ENCODE results near the gene SCGB3A1. TPM values are rescaled to one million over a fixed set of nuclear protein-coding genes. Genes with fewer than 3 reads are reported as not detected.

Gene SCGB3A1, protein sequence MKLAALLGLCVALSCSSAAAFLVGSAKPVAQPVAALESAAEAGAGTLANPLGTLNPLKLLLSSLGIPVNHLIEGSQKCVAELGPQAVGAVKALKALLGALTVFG
- total RNA-seq (2014; rRNA removed; shearing (Covaris generic)), result not detected in 2 replicates

DNA sequence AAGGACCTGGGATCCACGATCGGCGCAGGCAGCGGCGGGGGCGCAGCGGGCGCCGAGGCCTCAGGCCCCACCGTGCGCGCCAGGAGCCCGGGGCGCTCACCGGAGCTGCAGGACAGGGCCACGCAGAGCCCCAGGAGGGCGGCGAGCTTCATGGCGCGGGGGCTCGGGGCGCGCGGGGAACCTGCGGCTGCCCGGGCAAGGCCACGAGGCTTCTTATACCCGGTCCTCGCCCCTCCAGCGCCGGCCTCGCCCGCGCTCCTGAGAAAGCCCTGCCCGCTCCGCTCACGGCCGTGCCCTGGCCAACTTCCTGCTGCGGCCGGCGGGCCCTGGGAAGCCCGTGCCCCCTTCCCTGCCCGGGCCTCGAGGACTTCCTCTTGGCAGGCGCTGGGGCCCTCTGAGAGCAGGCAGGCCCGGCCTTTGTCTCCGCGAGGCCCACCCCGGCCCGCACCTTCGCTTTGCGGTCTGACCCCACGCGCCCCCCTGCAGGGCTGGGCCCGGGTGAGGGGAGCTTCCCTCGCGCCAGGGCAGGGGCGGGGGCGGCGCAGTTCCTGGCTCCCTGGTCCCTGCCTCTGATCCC, at the start of gene SCGB3A1:
SCGB3A1 (minus strand) TSS at position 189 of the 577 bp plus-strand sequence; CDS start at position 152, 37 bp downstream.
- DNase-seq (ENCODE audit: low spot score), result no peak
- in situ Hi-C loops (cut with HindIII; ENCODE audit: low sequenced_read_pairs), result no loop called here

DNA sequence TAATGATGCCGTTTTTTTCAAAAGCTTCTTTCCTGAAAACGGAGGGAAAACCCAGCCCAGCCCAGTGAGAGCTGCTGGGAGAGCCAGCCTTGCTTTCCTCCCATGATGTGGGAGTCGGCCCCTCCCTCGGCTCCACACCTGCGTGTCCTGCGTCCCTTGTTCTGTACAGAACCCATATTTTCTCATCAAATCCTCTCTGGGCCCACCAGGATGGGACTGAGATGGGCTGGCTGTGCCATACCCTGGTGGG, 49.2 kb upstream of the SCGB3A1 start:
- in situ Hi-C loops (cut with HindIII; ENCODE audit: low sequenced_read_pairs), result no loop called here
- no peak for DNase-seq (ENCODE audit: low spot score)

DNA sequence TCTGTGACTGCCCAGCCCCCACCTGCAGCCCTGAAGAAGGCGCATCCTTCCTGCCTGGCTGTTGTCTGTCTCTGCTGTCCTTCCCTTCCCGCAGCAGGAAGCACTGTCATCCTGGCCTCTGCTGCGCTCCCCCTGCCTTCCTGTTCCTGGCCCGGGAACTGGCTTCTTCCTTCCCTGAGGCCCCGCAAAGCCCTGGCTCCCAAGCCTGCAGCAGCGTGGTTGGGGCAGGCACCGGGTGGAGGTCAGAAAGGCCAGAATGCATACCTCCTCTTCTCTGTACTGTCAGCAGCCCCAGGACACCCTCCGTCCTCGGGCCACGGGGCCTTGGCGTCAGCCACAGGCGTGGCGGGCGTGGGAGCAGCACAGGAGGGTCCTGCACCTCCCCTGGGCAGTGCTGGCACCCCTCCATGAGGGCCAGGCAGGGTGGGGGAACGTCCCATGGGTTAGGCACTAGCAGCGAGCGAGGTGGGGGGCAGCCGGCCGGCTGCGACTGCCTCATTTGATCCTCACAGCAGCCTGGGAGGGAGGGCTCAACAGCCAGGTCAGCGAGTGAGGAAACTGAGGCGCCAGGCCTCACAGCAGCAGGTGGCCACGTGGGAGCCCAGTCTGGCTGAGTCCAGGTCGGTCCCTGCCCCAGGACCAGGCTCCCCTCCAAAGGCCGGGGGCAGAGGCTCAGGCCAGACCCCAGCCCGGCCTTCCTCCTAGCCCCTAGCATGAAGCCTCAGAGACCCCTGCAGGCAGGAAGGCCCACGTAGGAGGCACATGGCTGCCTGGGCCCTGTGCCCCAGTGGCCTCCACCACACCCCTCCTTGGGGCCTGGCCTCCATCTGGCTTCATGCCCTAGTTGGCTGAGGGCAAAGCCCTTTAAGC, 48.7 kb upstream of the SCGB3A1 start:
- in situ Hi-C loops (cut with HindIII; ENCODE audit: low sequenced_read_pairs), result no loop called here
- DNase-seq (ENCODE audit: low spot score), result no peak

DNA sequence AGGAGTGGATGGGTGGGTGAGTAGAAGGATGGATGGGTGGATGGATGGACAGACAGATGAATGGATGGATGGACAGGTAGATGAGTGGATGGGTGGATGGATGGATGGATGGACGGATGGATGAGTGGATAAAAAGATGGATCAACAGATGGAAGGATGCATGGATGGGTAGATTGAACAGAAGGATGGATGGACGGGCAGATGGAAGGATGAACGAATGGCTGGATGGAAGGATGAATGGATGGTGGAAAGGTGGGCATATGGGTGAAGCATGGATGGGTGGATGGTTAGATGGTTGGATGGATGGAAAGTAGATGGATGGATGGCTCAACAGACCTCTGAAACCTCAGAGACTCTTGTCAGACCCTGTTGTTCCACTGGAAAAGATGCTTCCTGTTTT, 48.0 kb upstream of the SCGB3A1 start:
- in situ Hi-C loops (cut with HindIII; ENCODE audit: low sequenced_read_pairs), result no loop called here
- DNase-seq (ENCODE audit: low spot score), result no peak

DNA sequence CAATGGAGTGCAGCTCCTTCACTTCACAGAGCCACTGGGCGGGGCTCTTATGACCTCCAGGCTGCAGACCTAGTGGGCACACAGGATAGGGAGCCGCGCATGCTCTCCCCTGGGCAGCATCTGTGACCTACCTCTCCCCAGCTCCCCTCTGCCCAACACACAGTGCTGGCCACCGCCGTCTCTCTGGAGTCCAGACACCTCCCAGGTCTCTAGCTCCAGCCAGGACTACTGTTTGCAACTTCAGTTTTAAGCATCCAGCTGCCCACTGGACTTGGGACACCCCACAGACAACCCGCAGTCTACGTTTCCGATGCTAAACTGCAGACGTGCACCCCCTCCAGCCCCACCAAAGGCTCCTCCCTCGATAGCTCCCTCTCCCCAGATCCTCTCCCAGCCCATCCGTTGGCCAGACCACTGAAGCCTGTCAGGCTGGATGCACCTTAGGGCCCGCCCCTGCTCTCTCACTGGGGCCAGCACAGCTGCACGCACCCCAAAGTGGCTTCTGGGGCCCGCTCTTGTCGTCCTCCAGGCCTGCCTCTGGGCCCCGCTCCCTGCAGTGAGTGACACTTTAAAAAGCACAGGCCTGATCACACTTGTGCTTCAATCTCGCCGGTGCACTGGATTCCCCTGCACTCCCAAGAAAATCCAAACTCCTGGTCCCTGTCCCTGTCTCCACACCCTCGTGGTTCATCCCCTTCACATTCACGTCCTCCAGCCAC, 46.8 kb upstream of the SCGB3A1 start:
- no peak for DNase-seq (ENCODE audit: low spot score)
- in situ Hi-C loops (cut with HindIII; ENCODE audit: low sequenced_read_pairs), result no loop called here

DNA sequence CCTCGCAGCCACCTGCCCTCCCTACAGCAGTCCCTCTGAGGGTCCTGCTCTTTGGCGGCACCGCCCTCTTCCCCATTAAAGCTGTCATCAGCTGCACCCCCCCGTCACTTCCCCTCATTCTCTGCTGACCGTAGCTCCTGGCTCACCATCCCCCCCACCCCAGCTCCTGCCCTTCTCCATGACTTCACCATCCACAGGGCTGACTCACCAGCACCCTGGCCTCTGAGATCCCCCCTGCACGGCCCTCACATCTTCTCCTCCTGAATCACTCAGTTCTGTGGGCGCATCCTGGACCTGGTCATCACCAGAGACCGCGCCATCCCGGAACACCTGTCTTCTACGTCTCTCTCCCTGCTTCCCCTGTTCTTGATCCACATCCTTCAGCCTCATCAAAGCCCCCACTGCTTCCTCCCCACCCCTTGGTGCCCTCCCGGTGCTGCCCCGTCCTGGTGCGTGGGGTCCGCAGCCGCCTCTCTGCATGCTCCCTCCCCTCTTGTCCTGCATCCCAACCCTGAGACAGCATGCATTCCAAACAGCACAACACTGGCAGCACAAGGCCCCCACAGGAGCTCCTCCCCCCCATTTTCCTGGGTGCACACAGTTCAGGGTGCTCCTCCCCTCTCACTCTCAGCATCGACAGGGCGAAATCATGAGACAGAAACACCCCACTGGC, 45.2 kb upstream of the SCGB3A1 start:
- in situ Hi-C loops (cut with HindIII; ENCODE audit: low sequenced_read_pairs), result no loop called here
- DNase-seq (ENCODE audit: low spot score), result no peak

DNA sequence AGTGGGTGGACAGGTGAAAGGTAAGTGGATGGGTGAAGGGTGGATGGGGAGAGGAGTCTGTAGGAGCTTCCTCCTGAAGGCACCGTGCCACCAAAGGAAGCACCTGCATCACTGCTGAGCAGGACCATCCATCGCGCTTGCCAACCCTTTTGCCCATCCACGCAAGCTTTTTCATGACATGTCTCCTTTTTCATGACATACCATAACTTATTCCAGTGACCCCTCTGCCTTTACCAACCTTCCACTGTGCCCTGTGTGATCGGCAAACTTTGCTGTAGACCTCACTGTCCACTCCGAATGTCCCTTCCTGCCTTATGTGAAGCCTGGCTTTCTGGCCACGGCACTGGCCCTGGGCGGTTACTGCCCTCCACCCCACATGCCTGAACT, 44.7 kb upstream of the SCGB3A1 start:
- in situ Hi-C loops (cut with HindIII; ENCODE audit: low sequenced_read_pairs), result no loop called here
- DNase-seq (ENCODE audit: low spot score), result no peak

DNA sequence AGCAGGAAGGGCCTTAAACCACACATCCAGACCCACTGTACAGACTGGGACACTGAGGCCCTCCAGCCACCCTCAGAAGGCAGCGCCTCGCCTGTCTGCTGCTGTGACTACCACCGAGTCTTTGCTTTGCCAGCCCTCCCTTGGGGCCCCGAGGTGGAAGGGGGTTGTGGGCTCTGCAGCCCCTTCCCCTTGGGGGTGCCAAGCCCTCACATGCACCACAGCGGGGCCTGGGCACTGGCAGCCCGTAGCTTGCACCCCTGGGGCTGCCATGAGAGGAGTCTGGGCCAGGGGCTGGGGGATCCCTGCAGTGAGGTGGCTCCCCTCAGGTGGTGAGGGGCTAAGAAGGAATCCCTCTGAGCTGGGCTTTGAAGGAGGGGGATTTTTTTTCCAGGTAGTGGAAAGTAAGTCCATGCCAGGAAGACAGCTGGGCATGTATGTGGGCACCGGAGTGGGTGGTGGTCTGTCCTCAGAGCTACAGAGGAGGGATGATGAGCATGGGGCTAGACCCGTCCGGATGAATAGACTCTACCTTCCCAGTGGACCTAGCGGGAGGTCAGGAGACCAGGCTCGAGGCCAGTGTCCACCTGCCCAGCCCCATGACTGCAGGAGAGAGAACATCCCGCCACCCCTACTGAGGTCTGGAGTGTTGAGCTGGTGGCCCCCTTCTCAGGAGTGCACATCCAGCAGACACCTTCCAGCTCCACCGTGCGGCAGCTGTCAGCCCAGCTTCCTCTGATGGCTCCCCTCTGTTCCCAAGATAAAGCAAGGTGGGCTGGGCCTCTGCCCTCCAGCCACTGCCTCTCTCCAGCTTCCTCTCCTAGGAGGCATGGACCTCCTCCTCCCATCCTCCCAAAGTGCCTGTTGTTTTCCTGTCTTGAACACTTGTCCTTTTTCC, 42.2 kb upstream of the SCGB3A1 start:
- no peak for DNase-seq (ENCODE audit: low spot score)
- in situ Hi-C loops (cut with HindIII; ENCODE audit: low sequenced_read_pairs), result no loop called here

DNA sequence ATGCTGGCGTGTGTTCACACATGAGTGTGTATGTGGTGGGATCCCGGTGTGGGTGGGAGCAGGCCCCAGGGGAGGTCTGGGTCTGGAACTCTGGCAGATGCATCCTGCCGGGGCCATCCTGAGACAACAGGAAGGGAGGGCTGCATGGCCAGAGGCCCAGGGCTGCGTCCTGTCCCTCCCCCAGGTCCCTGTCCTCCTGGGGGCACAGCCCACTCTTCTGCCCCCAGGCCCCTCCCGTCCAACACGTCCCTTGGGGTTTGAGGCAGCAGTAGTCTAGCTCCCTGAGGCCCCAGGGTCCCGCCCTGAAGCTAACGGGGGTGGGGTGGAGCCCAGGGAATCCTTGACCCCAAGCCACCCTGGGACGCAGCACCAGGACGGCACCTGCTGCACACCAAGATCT, 41.5 kb upstream of the SCGB3A1 start:
- in situ Hi-C loops (cut with HindIII; ENCODE audit: low sequenced_read_pairs), result no loop called here
- DNase-seq (ENCODE audit: low spot score), result no peak

DNA sequence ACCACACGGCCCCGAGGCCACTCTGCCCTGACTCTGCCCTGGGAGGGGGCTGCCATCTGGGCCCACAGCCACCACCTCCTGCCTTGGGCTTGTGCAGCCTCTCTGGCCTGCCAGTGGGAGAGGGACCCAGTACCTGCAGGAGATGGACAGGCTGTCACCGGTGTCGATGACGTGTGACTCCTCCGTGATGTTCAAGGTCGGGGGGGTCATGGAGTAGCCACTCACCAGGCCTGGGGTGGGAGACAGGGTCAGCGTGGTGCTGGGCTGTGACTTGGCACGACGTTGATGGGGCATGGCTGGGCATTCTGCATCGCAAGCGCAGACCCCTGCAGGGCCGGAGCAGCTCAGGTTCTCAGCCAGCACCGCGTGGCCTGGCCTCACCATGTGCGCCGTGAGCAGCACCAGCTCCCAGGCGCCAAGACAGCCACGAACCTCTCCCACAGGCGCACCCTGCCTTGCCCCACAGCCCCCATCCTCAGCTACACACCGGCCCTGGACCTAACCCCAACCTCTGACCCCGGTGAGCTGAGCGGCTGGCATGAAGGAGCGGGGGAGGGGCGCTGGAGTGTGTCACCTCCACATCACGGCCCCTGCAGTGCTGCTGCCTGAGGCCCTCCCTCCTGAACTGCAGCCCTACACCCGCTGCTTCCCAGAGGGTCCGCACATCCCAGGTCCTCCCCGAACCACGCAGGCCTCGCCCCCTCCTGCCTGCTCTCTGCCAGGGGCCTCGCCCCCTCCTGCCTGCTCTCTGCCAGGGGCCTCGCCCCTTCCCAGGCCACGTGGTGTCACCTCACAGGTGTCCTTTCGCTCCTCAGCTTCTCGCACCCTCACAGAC, 40.5 kb upstream of the SCGB3A1 start:
- in situ Hi-C loops (cut with HindIII; ENCODE audit: low sequenced_read_pairs), result no loop called here
- no peak for DNase-seq (ENCODE audit: low spot score)

DNA sequence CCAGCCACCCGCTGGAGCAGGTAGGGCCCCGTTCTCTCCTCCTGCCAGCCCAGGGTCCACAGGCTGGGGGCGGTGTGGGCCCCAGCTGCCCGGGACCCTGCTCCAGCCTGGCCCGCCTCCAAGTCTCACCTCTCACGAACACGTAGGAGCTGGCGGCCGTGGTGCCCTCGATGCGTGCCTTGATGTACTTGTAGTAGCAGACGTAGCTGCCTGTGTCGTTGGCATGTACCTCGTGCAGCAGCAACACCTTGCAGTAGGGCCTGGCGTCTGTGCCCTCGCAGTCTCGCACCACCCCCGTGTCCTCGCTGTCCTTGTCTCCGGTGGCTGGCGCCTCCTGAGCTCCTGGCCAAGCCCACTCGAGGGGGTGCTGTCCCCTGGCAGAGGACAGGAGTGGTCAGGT, 39.1 kb upstream of the SCGB3A1 start:
- no peak for DNase-seq (ENCODE audit: low spot score)
- in situ Hi-C loops (cut with HindIII; ENCODE audit: low sequenced_read_pairs), result no loop called here

DNA sequence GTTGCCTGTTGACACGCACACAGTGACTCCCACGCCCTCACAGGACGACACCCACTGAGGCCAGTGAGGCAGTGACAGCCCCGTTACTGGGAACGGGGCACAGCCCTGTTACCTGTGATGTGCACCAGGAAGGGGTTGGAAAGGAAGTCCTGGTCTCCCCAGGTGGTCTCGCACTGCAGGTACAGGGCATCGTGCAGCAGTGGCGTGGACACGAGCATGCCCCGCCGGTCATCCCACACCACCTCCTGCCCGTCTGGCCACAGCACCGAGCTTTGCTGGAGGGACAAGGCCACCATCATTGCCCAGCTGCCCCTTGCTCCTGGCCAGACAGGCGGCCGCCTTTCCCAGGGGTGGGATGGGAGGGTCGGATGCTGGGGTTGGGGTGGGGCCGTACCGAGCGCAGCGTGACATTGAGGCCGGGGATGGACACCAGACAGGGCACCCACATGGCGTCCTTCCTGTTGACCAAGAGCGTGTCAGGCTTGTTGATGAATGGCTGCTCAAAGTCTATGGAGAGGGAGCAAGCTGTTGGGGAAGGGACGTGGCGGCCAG, 38.6 kb upstream of the SCGB3A1 start:
- in situ Hi-C loops (cut with HindIII; ENCODE audit: low sequenced_read_pairs), result no loop called here
- no peak for DNase-seq (ENCODE audit: low spot score)

DNA sequence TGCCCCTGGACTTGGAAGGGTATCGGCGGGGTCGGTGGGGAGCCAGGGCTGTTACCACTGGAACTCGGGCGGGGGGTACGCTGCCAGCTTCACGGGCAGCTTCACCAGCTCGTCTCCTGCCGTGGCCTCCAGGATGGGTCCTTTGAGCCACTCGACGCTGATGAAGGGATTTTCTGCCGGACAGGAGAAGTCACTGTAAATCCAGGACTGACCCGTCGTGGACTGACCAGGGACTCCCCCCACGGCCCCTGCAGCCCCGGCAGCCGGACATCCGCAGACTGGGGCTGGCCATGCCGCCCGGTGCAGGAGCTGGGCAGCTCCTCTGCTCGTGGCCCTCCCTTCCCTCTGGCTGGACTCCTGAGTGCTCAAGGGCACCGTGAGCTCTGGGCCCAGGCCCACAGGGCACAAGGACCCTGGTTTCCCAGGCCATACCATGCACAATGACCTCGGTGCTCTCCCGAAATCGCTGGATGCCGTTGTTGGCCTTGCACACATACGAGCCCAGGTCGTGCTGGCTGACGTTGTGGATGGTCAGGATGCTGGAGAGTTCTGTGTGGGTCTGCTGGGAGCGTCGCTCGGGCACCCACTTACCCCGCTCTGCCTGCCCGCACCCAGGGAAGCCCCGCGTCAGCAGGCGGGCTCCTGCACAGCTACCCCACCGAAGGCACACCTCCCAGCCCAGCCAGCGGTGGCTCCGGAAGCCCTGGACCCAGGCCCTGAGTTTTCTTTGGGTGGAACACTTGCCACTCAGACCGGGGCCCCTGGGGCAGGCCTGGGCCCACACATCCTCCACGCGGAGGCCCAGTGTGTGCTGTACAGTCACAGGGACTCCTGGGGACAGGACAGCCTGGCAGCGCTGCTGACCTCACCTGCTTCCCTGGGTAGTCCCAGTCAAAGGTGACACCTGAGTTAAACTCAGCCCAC, 37.8 kb upstream of the SCGB3A1 start:
- DNase-seq (ENCODE audit: low spot score), result no peak
- in situ Hi-C loops (cut with HindIII; ENCODE audit: low sequenced_read_pairs), result no loop called here

DNA sequence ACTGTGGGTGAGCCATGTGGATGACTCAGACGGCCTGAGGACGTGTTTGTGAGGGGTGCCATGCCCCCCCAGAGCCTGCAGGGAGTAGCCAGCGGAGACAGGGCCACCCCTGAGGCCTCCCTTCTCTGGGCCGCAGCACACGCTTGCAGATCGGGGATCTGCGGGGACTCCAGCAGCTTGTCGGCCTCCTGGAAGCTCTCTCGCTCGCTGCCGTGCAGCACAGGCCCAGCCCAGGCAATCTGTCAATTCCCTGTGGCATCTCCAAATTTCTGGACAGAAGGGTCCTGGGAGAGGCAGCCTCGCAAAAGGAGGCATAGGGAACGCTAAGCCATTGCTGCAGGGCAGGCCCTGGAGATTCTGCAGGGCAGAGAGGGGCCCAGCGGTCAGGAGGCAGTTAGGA, 36.9 kb upstream of the SCGB3A1 start:
- no peak for DNase-seq (ENCODE audit: low spot score)
- in situ Hi-C loops (cut with HindIII; ENCODE audit: low sequenced_read_pairs), result no loop called here

DNA sequence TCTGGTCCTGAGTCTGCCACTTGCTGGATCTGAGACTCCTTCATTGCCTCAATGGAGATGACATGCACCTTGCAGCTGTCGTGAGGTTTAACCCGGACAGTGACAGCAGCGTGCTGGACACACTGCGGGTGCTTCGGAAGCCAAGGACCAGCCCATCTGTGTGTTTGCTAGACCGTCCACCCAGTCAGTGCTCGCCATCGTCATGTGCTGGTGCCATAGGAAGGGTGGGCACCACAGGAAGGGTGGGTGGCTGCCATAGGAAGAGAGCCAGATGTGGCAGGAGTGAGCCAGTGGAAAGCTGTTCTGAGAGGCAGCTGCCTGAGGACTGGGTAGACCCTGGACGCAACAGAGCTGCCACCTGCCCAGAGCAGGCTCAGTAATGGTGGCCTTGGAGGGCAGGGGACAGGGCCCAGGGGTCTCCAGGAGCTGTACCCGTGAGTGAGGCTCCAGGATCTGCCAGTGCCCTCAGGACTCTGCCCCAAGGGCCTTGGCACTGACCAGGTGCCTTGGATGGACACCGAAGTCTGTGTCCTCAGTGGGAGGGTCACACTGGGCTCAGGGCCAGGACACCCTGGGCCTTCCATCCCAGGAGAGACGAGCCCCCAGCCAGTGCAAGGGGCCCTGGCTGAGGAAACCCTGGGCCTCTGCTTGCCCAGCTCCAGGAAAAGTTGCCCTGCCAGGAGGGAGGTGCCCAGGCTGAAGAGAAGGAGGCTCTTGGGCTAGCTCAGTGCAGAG, 36.3 kb upstream of the SCGB3A1 start:
- DNase-seq (ENCODE audit: low spot score), result no peak
- in situ Hi-C loops (cut with HindIII; ENCODE audit: low sequenced_read_pairs), result no loop called here
